Left renal cortex interstitium (tissue), 4 donors: Measurements from ENCODE around the gene LHX4. TPM values are rescaled to one million over a fixed set of nuclear protein-coding genes. Genes with fewer than 3 reads are reported as not detected.

ENCODE experiments used
- DNase-seq, 4 donors: peaks; one replicate each; pipeline ENCODE4 v3.0.0-alpha.2; 2013; ENCODE audit warnings: low read depth in 4 of 4, low spot score in 2 of 4, missing footprints in 1 of 4
- polyA plus RNA-seq, 4 donors: library from polyadenylated mRNA; unstranded; fragments of 120-200 nt; gene quantifications; one replicate each; pipeline ENCODE4 v1.2.1, GENCODE V29; 2013; ENCODE audit not compliant: insufficient read length in 4 of 4

The LHX4 gene
- polyA plus RNA-seq, 4 donors = 1.1 to 4.2 (median 2.6) TPM

DNA sequence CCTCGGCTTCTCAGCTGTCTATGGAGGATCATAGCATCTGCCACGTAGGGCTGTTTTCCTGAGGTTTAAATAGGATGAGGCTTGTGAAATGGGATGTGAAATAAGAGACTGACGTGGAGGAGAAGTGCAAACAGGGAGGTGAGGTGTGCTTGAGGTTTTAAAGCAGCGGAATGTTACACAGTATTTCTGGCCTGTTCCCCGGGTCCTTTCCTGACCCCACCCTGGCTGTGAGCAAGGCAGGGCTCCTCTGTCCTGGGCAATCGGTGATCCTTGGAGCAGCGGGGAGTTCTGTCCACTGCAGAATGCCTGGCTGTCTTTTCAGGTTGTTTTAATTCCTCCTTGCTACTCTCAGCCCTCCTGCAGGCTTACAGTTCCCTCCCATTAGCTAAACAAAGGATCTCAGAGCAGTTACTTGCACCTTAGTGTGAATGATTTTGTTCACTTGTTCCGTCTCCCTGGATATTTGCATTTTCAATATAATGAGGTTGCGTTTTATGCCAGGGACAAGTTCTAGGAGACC is 38.6 kb downstream of the LHX4 start:
- DNase-seq = no peak

- no peak for DNase-seq
Observed at GRCh38 chr1:180269645-180270529, 39.8 kb downstream of the LHX4 start.

GRCh38 chr1:180270530-180271271 is 40.6 kb downstream of the LHX4 start:
- no peak for DNase-seq

DNA sequence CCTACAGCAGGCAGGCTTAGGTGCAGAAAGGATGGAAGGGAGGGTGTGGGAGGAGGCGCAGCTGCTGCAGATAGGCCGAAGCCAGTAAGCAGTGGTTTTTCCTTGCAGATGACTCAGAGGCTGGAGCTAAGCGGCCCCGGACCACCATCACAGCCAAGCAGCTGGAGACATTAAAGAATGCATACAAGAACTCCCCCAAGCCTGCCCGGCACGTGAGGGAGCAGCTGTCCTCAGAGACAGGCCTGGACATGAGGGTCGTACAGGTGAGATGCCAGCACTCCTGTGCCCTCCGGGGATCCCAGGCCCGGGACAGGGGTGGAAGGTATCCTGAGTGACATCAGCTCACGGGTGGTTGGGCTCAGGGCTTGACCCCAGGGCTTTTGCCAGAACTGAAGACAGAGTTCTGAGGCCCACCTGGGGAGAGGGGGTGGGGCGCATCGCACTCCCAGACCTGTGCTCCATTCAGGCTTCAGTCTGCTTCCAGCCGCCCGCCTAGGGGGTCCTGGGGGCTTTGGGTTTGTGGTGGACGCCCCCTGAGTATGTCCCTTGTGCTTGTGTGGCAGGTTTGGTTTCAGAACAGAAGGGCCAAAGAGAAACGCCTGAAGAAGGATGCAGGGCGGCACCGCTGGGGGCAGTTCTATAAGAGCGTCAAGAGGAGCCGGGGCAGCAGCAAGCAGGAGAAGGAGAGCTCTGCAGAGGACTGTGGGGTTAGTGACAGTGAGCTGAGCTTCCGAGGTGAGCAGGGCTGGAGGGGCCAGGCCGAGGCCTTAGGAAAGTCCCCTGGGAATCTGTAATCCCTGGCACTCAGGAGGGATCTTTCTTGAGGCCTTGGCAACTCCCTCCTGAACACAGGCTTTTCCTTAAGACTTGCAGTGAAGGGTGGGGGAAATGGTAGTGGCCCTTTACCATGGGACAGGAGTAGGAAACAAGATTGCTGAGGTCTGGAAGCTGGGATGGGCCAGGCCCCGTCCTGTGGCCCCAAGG is 41.5 kb downstream of the LHX4 start:
- peak in 1 of 4 donors; percentile 28 for DNase-seq

DNA sequence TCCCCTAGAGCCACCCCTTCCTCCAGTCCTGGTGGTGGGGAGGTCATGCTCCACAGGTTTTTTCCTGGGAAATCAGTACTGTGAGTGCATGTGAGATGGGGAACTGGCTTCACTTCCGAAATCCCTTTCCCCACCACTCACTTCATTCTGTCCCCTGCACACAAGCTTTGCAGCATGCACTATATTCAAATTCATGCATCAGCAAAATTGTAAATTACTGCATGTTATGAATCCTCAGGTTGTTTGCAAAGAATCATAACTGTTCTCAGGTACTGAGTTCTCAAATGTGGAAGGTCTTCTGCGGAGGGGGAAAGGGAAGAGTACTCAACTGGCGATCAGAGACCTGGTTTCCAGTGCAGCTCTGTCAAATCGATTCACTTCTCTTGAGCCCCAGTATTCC is 42.3 kb downstream of the LHX4 start:
- no peak for DNase-seq

GRCh38 chr1:180273066-180273465 is 43.0 kb downstream of the LHX4 start:
- no peak for DNase-seq

GRCh38 chr1:180274221-180274620 is 44.2 kb downstream of the LHX4 start:
- no peak for DNase-seq

DNA sequence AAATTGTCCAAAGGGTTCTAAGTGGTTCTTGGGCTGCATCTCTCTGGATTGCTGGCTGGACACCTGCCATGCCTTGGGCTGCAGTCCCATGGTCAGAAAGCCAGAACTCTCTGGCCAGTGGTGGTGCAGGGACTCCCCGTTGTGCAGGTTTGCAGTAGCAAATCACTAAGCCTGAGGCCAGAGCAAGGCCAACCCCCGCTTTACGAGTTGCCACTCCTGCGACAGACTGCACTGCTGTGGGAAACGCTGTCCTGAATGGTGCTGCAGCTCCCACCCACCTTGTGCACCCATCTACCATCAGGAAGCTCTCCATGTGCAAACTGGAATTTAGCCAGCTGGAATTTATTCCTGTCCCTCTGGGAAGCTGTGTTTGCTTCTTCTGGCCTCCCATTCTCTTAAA is 45.7 kb downstream of the LHX4 start:
- no peak for DNase-seq

GRCh38 chr1:180277476-180278193 is 47.6 kb downstream of the LHX4 start:
- DNase-seq = no peak

DNA sequence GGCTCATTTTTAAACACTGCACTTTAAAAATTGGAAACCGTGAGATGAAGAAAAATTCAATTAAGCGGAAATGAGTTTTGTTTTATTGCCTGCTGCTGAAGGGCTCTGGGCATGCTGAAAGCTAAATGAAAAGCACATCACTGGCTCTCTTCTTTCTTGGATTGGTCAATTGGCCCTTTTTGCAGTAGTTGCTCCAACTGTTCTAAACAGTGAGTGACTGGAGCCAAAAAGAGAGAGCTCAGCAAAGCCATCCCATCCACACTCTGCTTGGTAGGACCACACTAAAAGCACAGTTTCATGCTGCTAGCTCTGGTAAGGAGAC is 48.1 kb downstream of the LHX4 start:
- DNase-seq = no peak

DNA sequence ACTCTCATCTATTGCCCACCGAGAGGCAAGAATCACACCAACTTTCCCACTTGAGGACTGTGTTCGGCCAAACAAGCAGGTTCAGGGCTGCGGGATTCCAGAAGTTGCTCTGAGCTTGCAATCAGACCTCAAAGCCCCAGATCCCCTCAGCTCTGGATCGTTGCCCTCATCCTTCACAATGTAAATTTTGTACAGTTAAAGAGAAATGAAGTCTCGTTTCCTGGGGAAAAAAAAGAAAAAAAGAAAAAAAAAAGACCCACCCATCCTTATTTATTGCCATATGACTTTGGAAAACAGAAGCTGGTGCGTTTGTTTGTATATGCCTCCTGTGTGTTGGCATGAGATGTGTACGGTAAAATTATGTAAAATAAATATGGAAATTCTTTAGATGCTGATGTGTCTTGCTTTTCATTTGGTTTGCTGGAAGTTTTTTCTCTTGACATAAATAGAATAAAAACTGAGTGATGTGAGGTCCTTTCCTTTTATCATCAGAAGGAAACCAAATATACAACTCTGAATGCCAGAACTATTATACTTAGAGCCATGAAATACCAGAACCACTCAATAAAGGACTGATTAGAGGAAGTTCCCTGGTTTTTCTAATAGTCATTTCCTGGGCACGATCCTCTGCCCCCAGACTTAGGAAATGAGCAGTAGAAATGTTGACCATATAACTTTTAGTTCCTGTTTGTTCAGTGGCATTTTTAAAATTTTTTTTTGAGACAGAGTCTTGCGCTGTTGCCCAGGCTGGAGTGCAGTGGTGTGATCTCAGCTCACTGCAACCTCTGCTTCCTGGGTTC is 48.7 kb downstream of the LHX4 start:
- DNase-seq = no peak

DNA sequence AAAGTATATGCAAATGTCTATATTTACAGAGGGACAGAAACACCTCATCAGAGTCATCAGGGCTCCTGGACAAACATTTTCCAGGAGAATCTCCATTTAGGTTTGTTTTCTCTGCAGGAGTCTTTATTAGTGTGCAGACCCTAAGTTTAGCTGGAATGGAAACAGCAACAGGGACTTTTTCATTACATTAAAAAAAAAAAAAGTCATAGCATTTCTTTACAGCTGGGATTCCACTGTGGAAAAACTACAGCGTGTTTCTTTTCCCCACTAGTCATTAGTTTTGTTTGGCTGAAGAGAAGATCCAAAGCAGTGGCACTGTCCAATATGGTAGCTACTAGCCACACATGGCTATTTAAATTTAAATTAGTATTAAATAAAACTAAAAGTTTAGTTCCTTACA is 49.6 kb downstream of the LHX4 start:
- DNase-seq = no peak

DNA sequence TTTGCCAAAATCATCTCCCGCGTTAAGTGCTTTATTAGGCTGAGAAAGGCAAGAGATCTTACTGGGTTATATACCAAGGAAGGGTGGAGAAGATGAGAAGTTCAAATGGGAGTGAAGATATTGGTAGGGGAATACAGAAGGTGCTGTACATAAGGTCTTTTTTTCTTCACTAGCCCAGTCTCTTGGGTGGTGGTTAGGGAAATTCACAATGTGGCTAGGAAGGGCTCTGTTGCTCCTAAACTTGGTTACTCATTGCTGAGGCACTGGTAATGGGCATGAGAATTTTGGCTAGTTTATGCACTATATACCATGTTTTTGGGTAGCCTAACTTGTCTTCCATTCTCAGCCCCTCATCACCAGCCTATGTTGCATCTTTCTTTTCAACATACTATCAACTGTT is 50.6 kb downstream of the LHX4 start:
- DNase-seq = no peak

- no peak for DNase-seq
Observed at GRCh38 chr1:180281490-180281889, 51.4 kb downstream of the LHX4 start.

GRCh38 chr1:180282401-180283044 is 52.5 kb downstream of the LHX4 start:
- no peak for DNase-seq

- DNase-seq = no peak
Observed at GRCh38 chr1:180283098-180283497, 53.0 kb downstream of the LHX4 start.

- DNase-seq = no peak
Observed at GRCh38 chr1:180286417-180286816, 56.4 kb downstream of the LHX4 start.

- no peak for DNase-seq
Observed at GRCh38 chr1:180287988-180288705, 58.1 kb downstream of the LHX4 start.
